RPMI7951 (cell line): ENCODE measurements around the gene ARID3B. TPM values are rescaled to one million over a fixed set of nuclear protein-coding genes. Genes with fewer than 3 reads are reported as not detected.

ENCODE experiments used
- DNase-seq: peaks from one replicate; pipeline ENCODE4 v3.0.0-alpha.2; 2012; ENCODE audit warnings: low read depth
- total RNA-seq: library from RNA; depleted of rRNA; stranded (reverse); fragments of >200 nt; shearing (Covaris generic); gene quantifications from 2 replicates; pipeline ENCODE4 v1.2.3, GENCODE V29; 2014

The ARID3B gene
- total RNA-seq, 1 experiment from 2014 or later, result 0.72 TPM

DNA sequence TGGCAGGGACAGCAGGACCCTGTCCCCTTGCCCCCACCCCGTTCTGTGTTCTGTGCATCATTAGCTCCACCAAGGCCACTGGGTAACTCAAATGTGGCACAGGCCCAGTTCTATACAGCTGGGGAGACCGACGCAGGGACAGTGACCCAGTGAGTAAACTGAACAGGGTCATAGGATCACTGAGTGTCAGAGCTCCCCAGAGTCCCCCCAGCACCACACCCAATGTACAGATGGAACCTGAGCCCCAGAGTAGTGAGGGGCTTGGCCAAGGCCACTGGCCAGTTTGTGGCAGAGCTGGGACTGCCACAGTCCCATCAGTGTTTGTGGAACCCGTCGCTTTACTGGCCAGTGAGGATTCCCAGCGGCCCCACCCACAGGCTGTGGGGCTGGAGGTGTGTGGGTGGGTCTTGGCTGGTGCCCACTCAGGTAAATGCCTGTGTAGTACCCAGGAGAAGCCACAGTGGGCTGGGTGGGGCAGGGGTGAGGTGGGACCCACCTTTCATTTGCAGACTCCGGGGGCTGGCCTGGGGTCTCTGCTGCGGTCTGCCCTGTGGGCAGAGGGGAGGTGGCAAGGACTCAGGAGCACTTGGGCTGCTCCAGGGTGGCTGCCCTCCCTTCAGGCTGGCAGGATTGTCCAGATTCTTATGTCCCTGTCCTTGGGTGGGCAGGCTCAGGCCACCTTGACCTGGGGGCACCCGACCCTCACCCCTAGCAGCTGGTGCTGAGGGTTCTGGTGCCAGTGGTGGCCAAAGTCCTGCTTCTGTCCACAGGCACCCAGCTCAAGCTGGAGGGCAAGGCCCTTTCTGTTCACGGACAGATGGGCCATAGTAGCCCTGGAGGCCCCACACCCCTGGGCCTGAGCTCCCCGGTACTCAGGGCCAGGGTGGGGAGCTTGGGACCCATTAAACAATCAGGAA, 63.0 kb downstream of the ARID3B start:
- DNase-seq, result no peak

DNA sequence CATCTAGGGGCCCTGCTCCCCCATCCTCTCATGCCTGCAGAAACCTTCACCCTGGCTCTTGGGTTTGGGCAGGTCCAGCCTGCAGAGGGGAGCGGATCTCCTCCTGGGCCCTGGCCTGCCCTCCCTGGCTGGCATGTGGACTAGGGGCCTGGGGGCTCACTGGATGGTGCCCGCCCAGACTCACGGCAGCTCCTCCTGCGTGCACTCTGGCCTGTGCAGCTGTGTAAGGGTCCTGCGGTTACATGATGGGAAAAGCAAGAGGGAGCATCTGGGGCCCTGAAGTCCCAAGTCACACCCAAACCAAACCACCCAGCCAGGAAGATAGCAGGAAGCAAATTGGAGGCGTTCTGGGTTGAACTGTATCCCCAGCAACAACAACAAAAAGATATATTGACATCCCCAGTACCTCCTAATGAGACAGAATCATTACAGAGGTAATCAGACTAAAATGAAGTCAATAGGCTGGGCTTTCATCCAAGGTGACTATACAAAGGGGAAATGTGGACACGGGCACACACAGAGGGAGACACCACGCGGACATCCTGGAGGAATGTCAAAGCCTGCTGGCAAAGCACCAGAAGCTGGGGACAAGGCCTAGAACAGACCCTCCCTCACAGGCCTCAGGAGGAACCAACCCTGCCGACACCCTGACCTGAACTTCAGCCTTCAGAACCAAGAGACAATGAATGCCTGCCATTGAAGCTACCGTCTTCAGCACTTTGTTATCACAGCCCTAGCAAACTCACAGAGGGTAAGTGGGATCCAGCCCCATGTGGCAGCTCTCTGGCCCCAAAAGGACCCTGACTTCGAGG, 64.2 kb downstream of the ARID3B start:
- no peak for DNase-seq

DNA sequence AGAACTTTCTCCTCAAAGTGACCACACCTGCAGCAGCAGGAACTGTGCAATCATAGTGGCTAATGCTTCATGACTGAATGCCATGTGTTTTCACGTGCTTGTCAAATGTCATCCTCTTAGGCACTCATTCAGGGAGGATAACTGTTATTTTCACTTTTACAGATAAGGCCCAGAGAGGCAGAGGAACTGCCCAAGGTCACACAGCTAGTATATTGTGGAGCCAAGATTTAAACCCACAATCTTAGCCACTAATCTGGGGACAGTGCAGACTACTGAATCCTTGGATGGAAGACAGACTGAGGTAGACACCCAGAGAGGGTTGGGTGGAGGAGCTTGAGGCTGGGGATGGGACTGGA, 64.8 kb downstream of the ARID3B start:
- no peak for DNase-seq

DNA sequence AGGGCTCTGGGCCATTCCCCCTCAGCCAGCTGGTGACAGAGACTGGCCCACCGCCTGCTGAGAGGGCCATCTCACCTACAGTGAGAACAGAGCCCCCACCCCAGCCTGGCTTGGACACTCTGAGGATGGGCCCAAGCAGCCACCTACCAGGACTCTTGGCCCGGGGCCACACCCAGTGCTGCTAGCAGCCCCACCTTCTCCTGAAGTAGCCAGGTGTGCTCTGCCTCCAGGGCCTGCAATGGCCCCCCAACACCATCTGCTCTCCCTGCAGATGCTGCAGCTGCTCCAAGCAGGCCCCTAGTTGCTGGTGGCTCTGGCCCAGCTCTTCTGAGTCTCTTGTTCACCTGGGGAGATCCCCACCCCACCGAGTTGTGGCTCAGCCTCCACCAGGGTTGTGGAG, 67.8 kb downstream of the ARID3B start:
- DNase-seq, result no peak

DNA sequence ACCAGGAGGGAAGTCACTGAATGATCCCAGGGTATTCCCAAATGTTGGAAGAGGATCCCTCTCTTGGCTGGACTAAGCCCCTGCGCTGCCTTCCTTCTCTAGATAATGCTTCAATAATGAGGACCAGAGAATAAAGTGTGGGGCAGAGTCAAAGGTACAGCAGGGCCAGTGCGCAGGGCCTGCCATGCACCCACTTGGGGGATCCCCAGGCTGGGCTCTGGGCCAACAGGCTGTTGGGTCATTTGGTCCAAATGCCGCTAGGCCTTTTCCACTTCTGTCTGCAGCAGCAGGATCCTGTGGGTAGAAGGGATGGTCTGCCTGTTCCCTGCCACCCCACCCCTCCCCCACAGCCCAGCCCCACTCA, 68.9 kb downstream of the ARID3B start:
- DNase-seq, result no peak

DNA sequence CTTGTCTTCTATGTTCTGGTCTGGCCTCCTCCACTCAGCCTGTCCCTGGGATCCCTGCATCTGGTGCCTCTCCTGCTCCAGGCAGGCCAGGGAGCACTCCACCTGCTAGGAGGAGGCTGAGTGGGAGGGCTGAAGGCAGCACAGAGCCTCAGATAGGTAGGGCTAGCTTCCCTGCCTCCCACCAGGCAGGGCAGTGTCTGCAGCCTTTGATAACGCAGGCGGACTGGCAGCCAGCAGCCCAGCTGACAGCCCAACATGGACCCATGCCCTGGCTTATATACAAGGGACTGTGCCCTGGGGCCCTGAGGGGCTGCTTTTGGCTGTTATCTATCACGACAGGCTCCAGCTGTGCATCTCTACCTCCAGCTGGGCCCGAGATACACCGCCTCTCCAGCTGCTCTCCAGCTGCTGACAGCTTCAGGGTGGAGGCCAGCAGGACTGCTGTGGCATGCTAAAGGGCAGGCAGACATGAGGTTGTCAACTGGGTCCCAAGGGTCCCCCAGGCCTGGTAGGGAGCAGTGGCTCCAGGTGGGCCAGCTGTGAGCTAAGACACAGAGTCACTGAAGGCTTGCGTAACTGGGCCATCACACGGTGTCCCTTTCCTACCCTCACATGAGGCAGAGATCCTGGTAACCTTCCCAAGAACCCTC, 69.4 kb downstream of the ARID3B start:
- DNase-seq, result no peak

DNA sequence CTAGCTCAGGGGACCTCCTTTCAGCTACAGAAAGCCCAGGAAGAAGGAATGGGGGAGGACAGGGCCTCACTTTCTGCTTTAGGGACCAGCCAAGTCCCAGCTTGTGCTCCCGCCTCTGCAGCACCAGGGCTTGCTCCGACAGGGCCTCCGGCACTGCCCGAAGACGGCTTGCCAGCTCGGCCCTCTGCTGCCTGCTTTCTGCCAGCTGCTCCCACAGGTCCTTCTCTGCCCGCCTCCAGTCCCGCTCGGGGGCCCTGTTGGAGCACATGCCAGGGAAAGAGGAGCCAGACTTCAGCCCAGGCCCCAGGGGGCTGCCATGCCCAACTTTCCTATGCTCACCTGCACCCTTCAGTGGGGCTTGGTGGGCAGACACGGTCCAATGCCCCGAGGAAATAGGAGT, 70.3 kb downstream of the ARID3B start:
- no peak for DNase-seq

DNA sequence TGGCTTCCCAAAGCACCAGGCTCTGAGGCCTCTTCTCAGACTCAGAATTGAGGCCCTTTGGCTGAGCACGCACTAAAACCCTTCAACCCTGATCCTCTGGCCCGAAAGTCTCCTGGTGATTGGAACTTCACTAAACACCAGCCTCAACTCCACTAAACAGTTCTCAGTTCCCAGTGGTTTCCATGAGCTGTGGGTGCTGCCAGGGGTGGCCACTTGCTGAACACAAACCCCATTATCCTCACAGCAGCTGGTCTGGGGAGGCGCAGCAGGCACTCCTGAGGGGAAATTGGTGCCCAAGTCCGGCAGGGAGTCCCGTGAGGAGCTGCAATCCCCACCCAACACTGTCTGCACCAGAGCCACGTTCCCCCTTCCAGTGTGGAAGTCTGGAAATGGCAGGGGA, 70.8 kb downstream of the ARID3B start:
- DNase-seq, result no peak

DNA sequence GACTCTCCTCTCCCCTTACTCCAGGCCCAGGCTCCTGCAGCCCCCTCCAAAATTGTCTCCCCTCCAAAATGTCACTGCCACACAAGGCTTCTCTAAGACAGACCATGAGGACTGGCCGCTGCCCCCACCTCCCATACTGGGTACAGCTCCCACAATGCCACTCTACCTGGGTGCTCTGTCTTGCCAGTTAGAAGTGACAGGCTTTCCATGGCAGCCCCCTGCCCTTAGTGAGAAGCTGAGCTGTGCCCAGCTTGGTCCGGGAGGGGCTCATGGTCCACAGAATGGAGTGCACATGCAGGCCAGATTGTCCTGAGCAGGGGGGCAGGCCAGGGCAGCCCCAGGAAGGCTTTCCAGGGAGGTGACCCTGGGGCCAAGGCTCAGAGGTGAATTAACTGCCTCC, 71.7 kb downstream of the ARID3B start:
- no peak for DNase-seq

DNA sequence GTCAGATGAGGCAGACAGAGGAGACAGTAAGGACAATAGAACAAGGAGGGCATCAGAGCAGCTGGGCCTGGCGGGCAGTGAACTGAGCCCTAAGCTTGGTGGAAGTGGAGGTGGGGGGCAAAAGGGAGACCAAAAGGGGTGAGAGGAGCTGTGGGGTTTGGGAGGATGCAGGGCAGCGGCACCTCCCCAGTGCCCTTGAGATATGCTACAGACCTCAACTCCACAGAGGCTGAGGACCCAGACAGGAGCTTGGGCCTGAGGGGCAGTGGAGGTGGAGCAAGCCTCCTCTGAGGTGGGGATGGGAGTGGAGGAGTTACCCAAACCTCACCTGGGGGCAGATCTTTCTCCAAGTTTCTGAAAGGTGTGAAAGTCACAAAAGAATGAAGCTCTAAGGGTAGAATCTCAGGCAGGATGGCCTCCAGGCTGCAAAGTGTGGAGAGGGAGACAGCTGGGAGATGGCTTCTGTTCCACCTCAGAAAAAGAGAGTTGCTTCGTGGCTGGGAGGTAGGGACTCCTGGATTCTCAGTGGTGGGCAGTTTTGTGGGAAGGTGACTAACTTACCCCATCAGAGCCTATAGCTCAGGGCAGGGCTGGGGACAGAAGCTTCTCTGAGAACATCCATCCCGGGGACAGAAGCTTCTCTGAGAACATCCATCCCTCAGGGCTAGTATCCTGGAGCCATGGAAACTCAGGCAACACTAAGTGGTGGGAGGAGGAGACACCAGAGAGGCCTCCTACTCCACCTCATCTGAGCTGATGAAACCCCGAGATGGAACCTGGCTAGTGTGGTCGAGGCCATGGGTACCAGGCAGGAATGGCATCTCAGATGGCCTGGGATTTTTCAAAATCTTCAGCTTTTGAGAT, 72.3 kb downstream of the ARID3B start:
- no peak for DNase-seq

DNA sequence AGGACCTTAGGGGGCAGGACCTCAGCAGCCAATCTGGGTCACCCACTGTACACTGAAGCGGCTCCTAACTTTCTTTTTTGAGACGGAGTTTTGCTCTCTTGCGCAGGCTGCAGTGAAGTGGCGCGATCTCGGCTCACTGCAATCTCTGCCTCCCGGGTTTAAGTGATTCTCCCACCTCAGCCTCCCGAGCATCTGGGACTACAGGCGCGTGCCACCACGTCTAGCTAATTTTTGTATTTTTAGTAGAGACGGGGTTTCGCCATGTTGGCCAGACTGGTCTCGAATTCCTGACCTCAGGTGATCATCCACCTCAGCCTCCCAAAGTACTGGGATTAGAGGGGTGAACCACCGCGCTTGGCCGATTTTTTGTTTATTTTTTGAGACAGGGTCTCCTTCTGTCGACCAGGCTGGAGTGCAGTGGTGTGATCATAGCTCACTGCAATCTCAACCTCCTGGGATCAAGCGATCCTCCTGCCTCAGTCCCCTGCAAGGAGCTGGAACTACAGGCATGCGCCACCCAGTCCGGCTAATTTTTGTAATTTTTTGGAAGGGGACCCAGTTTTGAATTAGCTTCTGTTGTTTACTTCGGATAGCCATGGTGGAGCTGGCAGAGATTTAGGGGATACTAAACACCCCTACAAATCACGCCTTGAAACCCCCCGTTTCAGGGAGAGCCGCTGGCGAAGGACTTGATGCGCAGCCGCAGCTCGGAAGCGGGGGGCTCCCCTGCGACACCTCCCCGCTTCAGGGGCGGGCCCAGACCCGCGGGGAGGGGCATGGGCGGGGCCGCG, 73.1 kb downstream of the ARID3B start:
- DNase-seq, result no peak

DNA sequence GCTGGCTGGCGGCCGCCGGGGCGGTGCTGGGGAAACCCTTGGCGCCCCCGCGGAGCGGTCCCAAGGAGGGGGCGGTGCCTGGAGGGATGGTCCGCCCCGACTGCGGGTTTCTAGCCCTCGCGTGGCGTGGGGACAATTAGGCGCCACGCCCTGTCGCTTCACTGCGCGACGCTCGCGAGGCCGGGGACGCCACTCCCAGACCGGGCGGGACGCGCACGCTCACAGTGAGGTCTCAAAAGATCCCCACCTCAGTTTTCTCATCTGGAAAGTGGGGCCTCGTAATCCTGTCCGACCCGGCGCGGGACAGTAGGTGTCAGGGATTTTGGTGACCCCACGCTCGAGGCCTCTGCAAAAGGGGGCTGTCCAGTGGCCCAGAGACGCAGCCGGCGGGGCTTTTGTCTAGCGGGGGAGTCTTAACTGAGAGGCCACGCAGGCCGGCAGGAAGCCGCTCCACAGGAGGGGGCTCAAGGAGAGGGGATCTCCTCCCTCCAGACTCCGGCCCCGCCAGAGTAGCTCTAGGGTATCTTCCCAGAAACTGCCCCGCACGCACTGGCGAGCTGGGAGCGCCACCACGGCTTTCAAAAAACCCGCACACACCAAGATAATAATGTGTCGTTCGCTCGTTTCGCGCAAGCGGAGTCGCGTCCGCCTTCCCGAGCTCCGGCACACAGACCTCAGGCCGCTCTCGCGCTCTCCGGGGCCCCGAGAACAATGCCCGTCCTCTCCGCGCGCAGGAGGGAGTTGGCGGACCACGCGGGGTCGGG, 73.9 kb downstream of the ARID3B start:
- DNase-seq, result peak; percentile 83

DNA sequence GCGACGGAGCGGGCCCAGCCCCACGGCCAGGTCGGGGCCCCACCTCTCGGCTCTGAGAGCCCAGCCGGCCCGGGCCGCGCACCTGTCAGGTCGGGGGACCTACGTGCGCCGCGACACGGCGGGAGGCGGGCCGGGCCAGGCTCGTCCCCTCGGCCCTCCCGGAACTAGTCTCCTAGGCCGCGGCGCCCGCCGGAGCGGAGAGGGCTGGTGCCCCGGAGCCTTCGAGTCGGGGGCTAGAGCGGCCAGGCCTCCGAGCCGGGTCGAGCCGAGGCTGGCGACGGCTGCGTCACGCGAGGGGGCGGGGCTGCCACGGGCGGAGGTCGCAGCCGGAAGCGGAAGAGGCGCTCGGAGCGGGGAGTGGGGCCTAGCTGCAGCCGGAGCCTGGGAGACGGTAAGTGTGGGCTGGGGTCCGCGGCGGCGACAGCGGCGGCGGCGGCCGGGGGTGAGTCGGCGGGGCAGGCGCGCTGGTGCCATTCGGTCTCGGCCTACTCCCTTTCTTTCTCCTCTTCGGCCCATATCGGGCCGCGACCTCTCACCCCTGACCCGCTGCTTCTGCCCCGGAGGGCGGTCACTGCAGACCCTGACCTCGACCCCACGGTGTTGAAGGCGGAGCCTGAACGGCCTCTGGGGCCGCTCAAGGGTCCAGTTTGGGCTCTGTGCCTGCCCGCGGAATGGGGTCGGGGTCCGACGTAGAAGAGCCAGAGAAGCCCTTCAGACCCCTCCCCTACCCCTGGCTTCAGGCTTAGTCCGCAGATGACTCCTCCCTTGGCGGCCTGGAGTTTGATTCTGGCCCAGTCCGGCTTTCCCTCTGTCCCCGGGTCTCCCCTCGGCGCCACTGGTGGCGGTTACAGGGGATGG, 74.7 kb downstream of the ARID3B start, which contains the start of gene CLK3:
CLK3 (plus strand) TSS at position 329 of the 858 bp plus-strand sequence. CDS start 3,361 bp downstream, outside the sequence.
- DNase-seq, result peak; percentile 93

DNA sequence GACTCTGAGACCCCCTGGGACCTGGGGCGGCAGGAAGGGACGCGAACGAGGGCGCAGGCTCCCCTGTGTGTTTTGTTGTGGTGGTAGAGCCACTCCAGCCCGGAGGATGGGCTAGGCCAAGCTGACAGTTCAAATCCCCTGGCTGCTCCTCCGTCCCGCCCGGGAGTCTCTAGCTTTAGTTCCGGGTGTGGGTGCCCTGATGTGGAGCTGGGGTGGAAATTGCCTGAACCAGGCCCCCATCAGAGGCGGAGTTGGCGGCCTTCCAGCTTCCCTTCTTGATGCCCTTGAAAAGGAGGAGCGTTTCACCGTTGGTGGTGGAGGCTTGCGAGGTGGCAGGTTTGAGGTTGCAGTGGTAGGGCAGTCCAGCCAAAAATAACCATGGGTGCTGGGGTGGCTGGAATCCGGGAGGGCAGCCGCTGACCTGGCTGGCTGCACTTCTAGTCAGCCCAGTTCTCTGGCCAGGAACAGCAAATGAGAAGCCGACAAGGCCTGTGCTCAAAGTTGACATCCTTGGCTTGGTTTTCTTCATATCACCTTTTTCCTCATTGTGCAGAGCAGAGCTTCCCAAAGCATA, 75.4 kb downstream of the ARID3B start:
- peak; percentile 80 for DNase-seq

DNA sequence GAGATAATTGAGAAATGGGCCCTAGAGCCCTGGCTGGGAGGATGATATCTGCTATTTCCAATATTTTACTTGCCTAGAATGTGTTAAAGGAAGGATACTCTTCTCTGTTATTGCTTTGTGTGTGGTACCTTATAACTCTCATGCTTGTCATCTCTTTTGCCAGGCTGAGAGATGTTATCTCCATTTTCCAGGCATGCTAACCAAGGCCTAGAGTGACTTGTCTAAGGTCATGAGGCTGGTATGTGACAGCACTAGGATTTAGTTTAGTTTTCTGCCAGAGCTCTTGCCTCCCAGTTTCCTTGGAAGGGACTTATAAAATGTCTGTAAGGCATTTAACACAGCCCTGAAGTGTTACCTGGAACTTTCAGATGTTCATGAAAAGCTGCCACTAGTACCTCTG, 76.0 kb downstream of the ARID3B start:
- no peak for DNase-seq

DNA sequence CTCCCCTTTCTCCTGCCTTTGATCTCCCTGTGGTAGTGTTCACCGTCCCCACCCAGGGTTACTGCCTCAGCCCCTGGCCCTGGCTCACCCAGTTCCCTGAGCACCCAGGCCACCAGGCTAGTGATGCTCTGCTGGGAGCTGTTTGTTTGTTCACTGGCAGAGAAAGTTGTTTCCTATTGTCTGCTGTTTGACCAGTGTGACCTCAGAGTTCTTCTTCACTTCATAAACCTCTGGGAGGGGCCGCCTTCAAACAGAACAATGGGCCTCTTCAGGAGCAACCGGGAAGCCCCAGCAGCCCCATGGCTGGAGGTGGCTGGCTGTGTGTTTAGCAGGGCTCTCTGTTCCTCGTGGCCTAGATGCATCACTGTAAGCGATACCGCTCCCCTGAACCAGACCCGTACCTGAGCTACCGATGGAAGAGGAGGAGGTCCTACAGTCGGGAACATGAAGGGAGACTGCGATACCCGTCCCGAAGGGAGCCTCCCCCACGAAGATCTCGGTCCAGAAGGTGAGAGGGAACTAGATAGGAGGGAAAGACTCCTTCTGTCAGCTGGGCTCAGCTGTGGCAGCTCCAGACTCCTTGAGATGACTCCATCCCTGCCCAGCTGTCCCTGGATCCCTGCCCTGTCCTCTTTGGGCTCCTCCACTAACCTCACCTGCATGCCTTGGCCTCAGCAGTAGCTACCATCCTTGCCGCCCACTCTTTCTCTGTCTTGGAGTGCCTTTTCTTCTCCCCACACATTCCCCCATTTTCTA, 78.0 kb downstream of the ARID3B start:
- no peak for DNase-seq

DNA sequence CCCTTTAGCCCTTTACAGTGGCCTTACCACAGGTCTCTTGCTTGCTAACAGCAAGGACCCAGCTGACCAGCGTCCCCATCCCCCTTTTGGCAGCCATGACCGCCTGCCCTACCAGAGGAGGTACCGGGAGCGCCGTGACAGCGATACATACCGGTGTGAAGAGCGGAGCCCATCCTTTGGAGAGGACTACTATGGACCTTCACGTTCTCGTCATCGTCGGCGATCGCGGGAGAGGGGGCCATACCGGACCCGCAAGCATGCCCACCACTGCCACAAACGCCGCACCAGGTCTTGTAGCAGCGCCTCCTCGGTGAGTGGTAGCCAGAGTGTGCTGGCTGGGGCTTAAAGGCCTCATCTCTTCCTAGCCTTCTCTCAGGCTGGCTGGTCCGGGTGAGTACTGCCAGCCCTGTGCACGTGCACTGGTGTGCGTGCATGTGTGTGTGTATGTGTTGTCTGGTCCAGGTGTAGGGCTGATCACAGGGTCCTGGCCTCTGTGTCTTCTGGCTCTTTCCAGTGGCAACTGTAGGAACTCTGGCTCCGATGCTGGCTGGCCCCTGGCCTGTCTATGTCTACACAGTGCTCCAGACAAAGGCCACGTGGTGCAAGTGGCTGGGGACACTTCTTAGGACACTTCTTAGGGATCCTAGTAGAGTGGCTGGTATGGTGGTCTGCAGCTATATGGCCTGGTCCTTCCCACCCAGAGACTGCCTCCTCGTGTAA, 79.1 kb downstream of the ARID3B start:
- DNase-seq, result no peak
